Hepatic stellate cell (primary cell): ENCODE measurements around the gene NLGN1.

Experiments
- DNase-seq: peaks from one replicate; pipeline ENCODE4 v3.0.0; 2011; ENCODE audit warnings: low spot score

The NLGN1 gene

GRCh38 chr3:173725507-173725906, 328.0 kb downstream of the NLGN1 start:
- no peak for DNase-seq

GRCh38 chr3:173730391-173730790, 332.8 kb downstream of the NLGN1 start:
- no peak for DNase-seq

- DNase-seq: no peak
Measured at GRCh38 chr3:173732237-173732636, 334.7 kb downstream of the NLGN1 start.

- no peak for DNase-seq
Measured at GRCh38 chr3:173733029-173733652, 335.6 kb downstream of the NLGN1 start.

DNA sequence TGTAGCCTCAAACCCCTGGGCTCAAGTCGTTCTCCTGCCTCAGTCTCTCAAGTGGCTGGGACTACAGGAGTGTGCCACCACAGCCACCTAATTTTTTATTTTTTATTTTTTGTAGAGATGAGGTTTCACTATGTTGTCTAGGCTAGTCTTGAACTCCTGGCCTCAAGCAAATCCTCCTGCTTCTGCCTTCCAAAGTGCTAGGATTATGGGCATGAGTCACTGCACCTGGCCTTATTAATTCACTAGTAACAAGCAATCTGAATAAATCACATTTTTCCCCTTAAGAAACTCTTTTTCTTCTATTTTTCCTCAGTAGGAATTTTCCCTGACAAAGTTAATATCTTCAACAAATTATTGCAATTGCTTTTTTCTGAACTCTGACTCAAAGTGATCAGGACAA, 336.9 kb downstream of the NLGN1 start:
- DNase-seq: no peak

DNA sequence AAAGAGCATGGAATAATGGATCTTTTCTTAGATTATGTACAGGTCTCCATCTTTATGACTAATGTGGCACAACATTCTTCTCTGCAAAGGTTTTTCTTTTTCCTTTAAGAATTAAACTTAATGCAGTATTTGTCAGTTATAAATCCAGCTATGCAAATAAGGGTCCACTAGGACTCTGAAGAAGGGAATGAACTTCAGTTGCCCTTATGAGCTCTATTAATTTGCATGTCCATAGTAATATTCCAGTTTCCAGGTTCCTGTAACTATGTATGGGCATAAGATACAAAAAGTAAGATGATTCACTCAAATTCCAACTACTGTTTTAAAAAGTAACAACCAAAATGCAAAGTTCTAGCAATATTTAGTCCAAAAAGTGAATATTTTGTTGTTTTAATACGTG, 337.4 kb downstream of the NLGN1 start:
- DNase-seq: no peak

DNA sequence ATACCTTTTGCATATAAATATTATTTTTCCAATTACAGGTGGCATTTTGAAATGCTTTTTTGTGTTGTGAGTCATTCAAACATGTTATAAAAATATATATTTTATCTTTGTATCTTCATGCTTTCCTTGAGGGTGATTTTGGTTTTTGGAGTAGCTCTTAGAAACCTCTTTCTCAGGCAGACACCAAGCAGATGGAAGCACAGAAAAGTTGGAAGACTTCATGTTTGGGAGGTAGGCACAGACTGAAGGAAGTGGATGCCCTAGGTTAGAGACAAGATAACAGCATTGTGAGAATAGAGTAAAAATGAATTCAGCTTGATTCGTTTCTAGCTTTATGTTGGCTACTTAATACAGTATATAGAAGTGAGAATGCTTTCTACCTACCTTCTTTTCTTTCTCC, 338.3 kb downstream of the NLGN1 start:
- no peak for DNase-seq

GRCh38 chr3:173737167-173737808, 339.7 kb downstream of the NLGN1 start:
- no peak for DNase-seq

GRCh38 chr3:173739726-173740125, 342.2 kb downstream of the NLGN1 start:
- DNase-seq: no peak

GRCh38 chr3:173742491-173742890, 344.9 kb downstream of the NLGN1 start:
- no peak for DNase-seq

DNA sequence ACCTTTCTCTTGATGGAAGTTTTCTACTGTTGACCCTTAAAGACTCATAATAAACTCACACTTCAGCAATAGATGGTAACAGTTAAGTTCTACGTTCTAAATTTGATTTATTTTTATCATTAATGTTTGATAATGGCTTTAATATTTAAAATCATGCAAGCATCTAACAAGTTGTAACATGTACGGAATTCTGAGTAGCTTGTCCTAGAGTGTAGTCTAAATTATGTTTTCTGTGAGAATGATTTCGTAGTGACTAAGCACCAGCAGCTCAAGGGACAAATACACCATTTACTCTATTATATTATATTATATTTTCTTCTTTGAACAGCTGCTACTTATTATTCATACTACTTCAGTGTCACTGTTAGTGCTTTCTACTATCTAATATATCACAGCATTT, 345.6 kb downstream of the NLGN1 start:
- DNase-seq: no peak

DNA sequence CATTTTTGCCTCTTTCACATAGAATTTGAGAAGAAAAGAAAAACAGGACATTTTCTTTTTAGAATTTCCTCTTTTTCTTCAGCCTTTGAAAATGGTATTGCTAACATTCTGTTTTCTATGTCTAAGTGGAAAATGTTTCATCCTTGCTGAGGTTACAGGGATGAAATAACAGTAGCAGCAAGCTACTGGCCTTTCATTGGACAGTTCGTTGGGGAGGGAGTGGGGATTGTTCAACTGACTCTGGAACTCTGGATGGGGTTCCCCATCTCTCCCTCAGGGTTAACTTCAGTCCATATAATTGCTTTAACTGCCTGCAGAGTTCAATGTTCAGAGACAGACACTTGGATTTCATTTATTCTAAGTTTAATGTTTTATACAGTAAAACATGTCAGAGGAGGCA, 346.0 kb downstream of the NLGN1 start:
- no peak for DNase-seq

- DNase-seq: no peak
Measured at GRCh38 chr3:173744479-173744878, 346.9 kb downstream of the NLGN1 start.

DNA sequence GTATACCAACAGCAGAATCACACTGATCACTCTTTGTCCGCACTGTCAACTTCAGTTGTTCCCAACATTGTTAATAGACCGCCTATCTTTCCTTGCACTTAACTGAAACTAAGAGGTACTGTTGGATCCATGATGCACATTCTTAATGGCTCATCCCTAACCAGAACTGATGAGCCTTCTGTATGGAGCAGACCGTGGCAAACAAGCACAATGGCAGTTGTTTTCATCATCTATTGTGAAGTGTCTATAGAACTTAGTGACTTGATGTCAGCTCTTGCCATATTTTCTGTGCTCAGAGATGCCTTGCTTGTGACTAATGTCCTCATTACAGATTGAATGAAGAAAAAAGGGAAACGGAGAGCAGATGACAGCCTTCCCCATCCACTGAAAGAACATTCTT, 347.4 kb downstream of the NLGN1 start:
- DNase-seq: no peak

GRCh38 chr3:173745952-173746682, 348.6 kb downstream of the NLGN1 start:
- DNase-seq: no peak

DNA sequence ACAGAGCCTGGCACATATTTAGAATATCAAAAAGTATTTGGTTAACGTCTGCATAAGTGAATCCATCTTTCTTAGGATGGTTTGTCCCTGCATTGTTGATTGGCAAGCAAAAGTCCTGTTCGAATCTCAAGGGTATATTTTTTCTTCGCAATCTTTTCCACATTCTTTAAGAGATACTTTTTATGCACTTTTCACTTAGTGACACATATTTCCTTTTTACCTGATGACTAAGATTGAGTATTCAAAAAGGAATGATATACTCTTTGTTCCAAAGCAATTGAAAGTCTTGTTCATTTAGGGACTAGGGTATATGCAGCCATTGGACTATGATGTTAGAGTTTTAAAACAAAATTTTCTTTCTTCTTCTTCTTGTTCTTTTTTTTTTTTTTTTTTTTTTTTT, 349.9 kb downstream of the NLGN1 start:
- DNase-seq: no peak

DNA sequence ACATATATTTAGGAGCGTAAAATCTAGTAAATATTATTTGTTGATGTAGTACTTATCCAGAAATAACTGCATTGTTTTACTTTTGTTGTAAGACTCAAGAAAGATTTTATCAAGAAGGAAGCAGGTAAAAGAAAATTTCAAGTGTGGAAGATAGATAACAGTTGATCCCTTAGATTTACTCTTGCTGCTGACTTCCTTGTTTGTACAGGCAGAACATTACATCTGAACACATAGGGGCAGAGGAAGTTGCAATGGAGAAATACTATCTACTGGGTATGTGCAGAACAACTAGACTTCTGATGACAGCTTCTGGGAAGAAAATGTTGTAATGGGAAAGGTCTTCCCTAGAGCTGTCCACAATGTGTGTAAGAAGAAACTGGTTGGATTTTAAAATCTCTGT, 350.6 kb downstream of the NLGN1 start:
- DNase-seq: no peak

DNA sequence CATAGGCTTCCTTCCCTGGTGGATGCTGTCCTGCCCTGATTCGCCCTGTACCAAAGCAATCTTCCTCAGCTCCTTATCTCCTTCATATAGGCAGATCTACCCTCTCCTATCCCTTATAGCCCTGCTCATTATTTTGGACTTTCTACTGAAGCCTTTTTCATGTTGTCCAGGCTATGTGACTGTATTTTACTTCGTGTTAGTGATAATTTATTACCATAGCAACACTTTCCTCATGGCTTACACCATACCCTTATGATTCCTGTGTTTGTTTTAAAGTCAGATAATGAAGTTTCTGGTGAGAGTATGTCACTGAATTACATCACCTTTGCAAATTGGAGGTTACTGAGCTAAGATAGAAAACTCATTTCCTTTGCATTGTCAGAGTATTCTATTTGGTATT, 352.6 kb downstream of the NLGN1 start:
- no peak for DNase-seq

DNA sequence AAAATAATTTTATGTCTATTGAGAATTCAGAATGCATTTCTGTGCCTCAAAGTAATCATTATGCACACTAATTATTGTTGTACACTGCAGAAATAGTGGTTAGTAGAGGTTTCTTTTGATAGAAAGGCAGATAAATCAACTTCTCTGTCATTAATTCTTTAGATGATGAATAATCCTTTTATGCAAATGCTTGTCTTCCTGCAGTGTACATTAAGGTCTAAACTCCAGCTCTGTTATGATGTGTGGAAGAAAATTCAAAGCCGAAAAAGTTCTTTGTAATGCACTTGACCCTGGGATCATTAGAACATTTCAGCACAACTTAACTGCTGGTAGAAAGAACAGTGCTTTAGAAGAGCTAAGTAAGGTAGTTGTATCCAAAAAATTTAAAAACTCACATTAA, 353.0 kb downstream of the NLGN1 start:
- DNase-seq: no peak

DNA sequence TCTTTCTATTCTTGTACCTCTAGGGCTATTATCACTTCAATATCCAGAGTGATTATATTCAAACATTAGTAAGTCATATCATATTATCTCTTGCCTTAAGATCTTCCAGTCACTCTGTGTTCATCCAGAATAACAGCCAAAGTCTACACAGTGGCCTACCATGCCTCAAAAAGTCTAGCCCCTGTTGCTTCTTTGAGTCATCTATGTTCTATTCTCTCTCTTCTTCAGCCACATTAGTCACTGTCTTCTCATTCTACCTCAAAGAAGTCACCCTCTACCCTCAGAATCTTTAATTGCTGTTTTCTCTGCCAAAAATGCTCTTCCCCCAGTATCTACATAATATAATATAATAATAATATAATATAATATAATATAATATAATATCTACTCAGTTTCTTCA, 356.0 kb downstream of the NLGN1 start:
- DNase-seq: no peak

GRCh38 chr3:173755161-173755560, 357.6 kb downstream of the NLGN1 start:
- DNase-seq: no peak

- no peak for DNase-seq
Measured at GRCh38 chr3:173761161-173761560, 363.6 kb downstream of the NLGN1 start.

DNA sequence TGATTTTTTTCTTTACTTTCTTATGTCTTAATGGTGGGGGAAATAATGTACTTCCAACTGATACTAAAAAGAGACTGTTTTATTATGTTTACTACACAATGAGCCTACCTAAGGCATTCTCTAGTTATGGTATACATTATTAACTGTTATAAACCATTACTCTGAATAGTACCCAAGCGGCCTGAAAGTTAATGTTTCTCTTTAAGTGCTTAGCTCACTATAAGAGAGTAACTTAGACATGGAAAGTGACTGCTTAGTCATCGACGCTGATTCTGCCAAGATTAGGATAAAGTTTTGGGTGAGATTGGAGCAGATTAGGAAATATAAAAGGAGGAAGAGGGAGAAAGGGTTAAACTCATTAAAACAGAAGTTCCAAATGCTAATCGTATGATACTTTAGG, 365.0 kb downstream of the NLGN1 start:
- DNase-seq: no peak

- DNase-seq: no peak
Measured at GRCh38 chr3:173770011-173770410, 372.5 kb downstream of the NLGN1 start.
